Stimulated activated CD8-positive, alpha-beta memory T cell treated with anti-CD3 and anti-CD28 coated beads, Interleukin-2, amount 100 ng/mL, for 48 hours (primary cell): ENCODE results near the gene SERPINA12.
"Not testable (repeated sequence)": the region's sequence is repeated elsewhere in the genome, so short reads cannot be mapped to it uniquely, and the experiment has no call there.

Experiments used
- DNase-seq, 2 donors: peaks; one replicate each; pipeline ENCODE4 v3.0.0-alpha.2; 2020; ENCODE audit warnings: low read depth in 2 of 2

The SERPINA12 gene

GRCh38 chr14:94489336-94489735 lies 19.9 kb downstream of the SERPINA12 start:
- no peak for DNase-seq

- no peak for DNase-seq
Observed at GRCh38 chr14:94486883-94487282, 22.4 kb downstream of the SERPINA12 start.

DNA sequence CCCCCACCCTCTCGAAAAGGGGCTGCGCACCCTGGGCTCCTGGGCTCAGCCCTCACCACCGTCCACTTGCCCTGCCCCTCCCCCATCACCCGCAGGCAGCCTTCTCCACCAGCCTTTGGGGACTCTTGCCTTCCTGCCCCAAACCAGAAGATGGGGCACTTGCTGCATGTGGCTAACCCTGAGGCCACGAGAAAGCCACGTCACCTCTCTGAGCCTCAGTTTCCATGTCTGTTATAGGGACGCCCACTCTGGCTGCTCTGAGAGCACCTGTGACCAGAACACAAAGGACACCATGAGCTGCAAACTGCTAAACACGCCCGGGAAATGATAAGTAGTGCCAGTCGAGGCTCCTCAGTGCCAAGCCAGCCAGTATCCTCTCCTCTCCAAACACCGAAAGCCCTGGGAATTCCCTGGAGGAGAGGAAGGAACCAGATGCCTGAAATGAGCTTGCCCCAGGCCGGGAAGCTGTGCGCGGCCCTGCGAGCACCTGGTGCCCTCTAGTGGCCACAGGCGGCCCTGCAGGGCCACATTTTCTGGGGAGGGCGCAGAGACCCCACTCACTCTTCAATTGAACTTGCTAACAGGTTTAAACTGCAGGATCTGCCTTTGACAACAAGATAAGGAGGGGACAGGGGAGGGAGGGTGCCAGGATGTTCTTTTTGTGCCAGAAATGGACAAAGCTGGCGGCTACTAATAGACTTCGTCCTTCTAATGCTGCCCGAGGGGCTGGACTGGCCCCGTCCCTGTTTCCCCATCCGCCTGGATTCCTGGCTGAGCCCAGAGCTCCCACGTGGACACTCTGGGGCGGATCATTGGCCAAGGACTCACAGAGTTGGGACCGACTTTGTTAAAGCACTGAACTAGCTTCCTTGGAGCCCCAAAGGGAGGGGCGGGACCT lies 23.1 kb downstream of the SERPINA12 start:
- peak; percentile 13 to 37 for DNase-seq

- DNase-seq = no peak
Observed at GRCh38 chr14:94484481-94484880, 24.8 kb downstream of the SERPINA12 start.

- DNase-seq = no peak
Observed at GRCh38 chr14:94483729-94484275, 25.5 kb downstream of the SERPINA12 start.

DNA sequence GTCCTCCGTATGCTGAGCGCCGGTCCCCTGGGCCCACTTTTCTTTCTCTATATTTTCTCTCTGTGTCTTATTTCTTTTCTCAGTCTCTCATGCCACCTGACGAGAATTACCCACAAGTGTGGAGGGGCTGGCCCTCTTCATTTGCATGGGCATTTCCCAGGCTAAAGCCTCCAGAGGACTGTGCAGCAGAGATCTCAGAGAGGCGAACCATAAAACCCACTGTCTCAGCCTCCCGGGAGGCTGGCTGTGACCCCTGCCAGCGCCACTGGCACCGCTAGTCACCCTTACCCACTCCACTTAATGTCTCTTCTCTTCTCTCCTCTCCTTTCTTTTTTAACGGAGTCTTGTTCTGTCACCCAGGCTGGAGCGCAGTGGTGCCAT lies 26.2 kb downstream of the SERPINA12 start:
- no peak for DNase-seq

DNA sequence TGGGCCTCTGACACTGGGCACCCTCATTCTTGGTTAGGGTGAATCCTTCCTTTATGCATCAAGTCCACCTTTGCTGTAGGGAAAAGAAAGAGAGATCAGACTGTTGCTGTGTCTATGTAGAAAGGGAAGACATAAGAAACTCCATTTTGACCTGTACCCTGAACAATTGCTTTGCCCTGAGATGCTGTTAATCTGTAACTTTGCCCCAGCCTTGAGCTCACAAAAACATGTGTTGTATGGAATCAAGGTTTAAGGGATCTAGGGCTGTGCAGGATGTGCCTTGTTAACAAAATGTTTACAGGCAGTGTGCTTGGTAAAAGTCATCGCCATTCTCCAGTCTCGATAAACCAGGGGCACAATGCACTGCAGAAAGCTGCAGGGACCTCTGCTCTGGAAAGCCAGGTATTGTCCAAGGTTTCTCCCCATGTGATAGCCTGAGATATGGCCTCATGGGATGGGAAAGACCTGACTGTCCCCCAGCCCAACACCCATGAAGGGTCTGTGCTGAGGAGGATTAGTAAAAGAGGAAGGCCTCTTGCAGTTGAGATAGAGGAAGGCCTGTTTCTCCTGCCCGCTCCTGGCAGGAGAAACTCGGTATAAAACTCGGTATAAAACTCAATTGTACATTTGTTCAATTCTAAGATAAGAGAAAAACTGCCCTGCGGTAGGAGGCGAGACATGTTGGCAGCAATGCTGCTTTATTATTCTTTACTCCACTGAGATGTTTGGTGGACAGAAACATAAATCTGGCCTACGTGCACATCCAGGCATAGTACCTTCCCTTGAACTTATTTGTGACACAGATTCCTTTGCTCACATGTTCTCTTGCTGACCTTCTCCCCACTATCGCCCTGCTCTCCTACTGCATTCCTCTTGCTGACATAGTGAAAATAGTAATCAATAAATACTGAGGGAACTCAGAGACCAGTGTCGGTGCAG lies 26.9 kb downstream of the SERPINA12 start:
- not testable (repeated sequence) for DNase-seq

- DNase-seq = no peak
Observed at GRCh38 chr14:94481468-94482131, 27.7 kb downstream of the SERPINA12 start.

- no peak for DNase-seq
Observed at GRCh38 chr14:94480809-94481208, 28.5 kb downstream of the SERPINA12 start.

DNA sequence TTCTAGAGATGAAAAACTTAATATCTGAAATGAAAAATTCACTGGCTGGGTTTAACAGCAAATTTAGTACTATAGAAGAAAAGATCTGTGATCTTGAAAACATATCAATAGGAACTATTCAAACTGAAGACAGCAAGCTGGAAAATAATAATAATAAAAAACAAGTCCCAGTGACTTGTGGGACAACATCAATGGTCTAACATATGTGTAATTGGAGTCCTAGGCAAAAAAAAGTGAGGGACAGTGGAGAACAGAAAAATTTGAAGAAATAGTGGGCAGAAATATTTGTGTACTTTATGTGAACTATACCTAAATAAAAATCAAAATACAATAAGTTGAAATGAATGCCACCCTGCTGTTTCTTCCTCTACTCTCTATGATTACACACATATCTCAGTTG lies 30.8 kb downstream of the SERPINA12 start:
- DNase-seq = no peak

DNA sequence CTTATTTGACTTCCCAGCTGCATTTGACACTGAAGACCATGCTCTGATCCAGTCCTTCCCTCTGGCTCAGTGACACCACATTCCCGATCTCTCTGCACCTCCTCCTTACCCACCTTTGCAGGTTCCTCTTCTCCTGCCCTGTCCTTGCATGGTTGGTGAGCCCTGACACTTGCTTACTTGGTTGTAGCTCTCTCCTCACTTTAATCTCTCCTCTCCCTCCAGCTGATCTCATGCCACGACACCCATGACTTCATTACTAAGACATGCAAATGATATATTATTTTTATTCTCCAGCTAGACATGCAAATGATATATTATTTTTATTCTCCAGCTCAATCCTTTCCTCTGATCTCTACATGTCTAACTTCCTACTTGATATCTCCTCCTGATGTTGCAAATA lies 33.2 kb downstream of the SERPINA12 start, which contains the start of gene SERPINA9:
Gene SERPINA9 (minus strand): TSS at position 175 of the 400 bp plus-strand sequence. CDS start 6,357 bp downstream, outside the sequence.
- no peak for DNase-seq

DNA sequence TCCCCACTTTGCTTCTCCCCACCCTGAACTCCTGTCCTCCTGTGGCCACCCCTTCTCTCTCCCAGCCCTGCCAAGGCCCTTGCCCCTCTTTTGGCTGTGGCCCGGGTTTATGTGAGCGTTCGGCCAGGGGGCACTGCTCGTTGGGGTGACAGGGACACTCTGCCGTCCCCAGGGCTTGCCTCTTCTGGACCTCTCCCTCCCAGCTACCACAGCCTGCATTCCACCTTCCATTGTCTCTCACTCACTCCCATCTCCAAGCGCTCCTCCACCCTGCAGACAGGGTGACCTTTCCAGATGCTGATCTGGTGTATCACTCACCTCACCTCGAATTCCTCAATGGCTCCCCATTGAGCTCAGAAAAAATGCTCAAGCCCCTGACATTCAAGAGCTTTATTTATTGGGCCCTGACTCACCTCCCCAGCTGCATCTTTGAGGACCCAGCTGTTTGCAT lies 34.7 kb downstream of the SERPINA12 start:
- no peak for DNase-seq

DNA sequence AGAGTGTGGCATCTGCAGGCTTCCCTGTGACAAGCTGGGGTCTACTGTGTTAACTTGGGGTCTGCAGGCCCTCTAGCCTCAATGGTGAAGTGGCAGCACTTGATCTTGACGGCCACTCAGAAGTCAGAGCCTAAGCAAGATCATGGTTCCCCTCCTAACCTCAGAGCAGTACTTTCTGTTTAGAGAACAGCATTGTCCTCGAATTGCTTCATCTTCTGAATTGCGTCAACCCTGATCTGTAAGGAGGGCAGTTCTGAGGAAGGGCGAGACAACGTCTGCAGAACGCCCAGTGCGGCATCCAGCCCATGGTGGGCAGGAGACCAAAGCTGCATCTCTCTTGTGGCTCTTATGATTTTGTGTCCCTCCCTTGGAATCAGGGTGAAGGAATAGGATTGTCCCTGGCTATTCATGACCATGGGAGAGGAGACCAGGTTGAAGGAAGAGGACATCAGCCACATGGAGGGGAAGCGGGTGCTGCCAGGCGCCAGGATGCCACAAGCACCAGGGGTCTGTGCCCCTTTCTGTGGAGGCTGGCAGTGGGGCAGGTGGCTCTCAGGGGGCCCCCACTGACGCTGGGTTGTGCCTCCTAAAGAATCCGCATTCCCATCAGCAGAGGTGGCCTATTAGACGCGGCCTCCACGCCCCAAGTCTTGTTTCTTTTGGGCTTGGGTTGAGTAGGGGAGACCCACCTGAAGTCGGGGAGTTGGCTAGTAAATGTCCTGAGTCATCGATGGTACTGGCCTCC lies 35.4 kb downstream of the SERPINA12 start:
- no peak for DNase-seq

DNA sequence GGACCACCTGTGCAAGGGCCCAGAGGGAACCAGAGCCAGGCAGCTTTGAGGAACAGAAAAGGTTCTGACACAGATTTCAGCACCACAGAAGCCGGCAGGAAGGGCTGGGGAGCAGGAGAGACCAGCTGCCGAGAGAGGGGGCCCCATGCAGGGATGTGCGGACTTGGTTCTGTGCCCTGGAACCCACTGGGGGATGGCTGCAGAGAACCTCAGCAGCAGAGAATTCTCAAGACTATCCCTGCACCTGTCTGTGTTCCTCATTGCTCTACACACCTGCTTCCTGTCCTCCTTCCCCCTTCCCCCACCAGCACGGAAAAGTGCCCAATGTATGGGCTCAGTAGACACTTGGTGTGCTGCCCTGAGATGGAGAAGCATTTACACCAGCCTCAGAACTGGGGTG lies 36.4 kb downstream of the SERPINA12 start:
- DNase-seq = no peak

DNA sequence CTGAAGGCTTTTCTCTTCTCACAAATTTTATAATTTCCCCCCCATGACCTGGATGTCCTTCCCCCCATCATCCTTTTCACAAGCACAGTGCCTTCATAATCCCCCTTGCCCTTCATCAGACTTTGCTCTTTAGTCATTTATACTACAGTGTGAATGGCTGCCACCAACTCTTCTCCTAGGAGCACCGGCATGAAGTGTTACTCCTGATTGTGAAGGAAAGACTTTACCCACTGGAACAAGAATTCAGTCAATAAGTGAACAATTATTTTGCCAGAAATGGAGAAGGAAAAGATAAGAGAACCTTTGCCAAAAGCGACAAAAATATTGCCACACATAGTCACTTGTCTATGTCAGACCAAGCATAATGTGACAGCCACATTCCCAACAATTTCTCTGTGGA lies 38.2 kb downstream of the SERPINA12 start:
- no peak for DNase-seq

DNA sequence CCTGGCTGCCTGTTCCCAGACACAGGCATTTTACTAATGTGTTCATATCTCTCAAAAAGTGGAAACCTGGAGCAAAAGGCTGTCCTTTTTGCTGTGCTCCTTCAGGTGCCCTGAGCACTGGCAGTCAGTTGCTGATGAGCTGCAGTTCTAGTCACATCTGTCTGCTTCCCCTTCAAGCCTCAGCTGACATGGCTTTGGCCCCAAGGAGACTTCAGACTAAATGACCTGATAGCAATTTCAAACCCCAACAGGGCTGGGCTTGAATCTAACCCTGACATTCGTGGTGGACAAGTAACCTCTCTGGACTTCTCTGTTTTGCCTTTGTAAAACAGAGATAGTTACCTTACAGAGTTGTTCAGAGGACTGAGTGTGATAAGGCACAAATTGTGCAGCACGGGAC lies 39.0 kb downstream of the SERPINA12 start:
- no peak for DNase-seq

- DNase-seq = no peak
Observed at GRCh38 chr14:94469261-94469660, 40.0 kb downstream of the SERPINA12 start.

DNA sequence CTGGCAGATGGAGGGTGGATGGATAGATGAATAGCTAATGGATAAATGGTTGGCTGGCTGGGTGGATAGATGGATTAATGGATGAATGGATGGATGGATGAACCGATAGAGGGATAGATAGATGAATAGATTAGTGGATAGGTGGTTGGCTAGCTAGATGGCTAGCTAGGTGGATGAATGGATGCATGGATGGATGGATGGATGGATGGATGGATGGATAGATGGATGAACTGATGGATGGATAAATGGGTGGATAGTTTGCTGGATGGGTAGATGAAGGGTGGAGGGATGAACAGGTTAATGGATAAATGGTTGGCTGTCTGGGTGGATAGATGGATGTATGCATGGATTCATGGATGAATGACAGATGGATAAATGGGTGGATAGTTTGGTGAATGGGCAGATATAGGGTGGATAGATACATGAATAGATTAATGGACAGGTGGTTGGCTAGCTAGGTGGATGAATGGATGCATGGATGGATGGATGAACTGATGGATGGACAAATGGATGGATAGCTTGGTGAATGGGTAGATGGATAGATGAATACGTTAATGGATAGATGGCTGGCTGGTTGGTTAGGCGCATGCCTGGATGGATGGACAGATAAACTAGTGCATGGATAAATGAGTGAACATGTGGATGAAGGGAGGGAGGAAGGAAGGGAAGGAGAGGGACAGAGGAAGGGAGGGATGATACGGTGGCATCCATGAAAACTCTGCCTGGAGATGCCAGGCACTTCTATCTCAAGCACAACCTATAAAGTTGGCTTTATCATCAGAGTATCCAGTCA lies 41.3 kb downstream of the SERPINA12 start:
- DNase-seq = no peak

- DNase-seq = no peak
Observed at GRCh38 chr14:94466706-94467370, 42.4 kb downstream of the SERPINA12 start.
